Lung (tissue), 12 donors: ENCODE measurements around the gene BRAF. TPM values are rescaled to one million over a fixed set of nuclear protein-coding genes. Genes with fewer than 3 reads are reported as not detected.
A peak's percentile ranks its signal among the peaks of the same experiment; 100 is the strongest.
"Not testable (repeated sequence)": the region's sequence is repeated elsewhere in the genome, so short reads cannot be mapped to it uniquely, and the experiment has no call there.

ENCODE experiments used
- ATAC-seq: fragments of 200-7000 bp; cut with Tn5 transposase; one replicate; pipeline ENCODE4 v1.9.1; 2020; ENCODE audit warnings: moderate number of reproducible peaks; ENCODE audit not compliant: insufficient read depth, low FRiP score
- DNase-seq, 3 donors: peaks; one replicate each; pipeline ENCODE4 v3.0.0-alpha.2; 2013 to 2017
- H3K27ac ChIP-seq, 2 donors: one replicate each; pipeline ENCODE4 v1.5.1; 2013; ENCODE audit warnings: mild to moderate bottlenecking in 2 of 2, moderate library complexity in 2 of 2, control low read depth in 1 of 2, inconsistent platforms in 1 of 2, low read depth in 1 of 2, low read length in 1 of 2
- H3K27me3 ChIP-seq, 3 donors: one replicate each; pipeline ENCODE4 v1.5.1; 2013; ENCODE audit warnings: low read length in 2 of 3; ENCODE audit not compliant: control insufficient read depth in 3 of 3, insufficient read depth in 3 of 3
- H3K36me3 ChIP-seq, 4 donors: one replicate each; pipeline ENCODE4 v1.5.1; 2013; ENCODE audit warnings: low read length in 4 of 4, mild to moderate bottlenecking in 1 of 4, moderate library complexity in 1 of 4; ENCODE audit not compliant: control insufficient read depth in 4 of 4, insufficient read depth in 4 of 4
- H3K4me1 ChIP-seq, 5 donors: one replicate each; pipeline ENCODE4 v1.5.1; 2013; ENCODE audit warnings: low read length in 5 of 5, mild to moderate bottlenecking in 2 of 5, moderate library complexity in 1 of 5; ENCODE audit not compliant: control insufficient read depth in 5 of 5, insufficient read depth in 5 of 5
- H3K4me3 ChIP-seq: one replicate; pipeline ENCODE4 v1.5.1; 2013; ENCODE audit warnings: mild to moderate bottlenecking, control low read depth, moderate library complexity
- H3K9ac ChIP-seq, 2 donors: one replicate each; pipeline ENCODE4 v1.5.1; 2013; ENCODE audit warnings: low read length in 2 of 2, control low read depth in 1 of 2; ENCODE audit not compliant: insufficient read depth in 1 of 2
- H3K9me3 ChIP-seq, 4 donors: one replicate each; pipeline ENCODE4 v1.5.1; 2013; ENCODE audit warnings: low read length in 3 of 4, mild to moderate bottlenecking in 1 of 4, moderate library complexity in 1 of 4; ENCODE audit not compliant: control insufficient read depth in 4 of 4, insufficient read depth in 3 of 4
- CTCF ChIP-seq: IDR thresholded peaks from 2 replicates; pipeline ENCODE4 v1.5.1; 2012; ENCODE audit warnings: mild to moderate bottlenecking; ENCODE audit errors: control extremely low read depth, extremely low read depth
- WGBS, 2 donors: extraction: QIAGEN DNeasy Blood & Tissue Kit; methylation state at CpG; one replicate each; pipeline ENCODE4 v1.1.7; 2013; 5-methylcytosine and 5-hydroxymethylcytosine counted together
- polyA plus RNA-seq, 2 donors: library from polyadenylated mRNA; stranded (reverse); fragments of 200-250 nt; gene quantifications; one replicate each; pipeline ENCODE4 v1.2.1, GENCODE V29; 2013
- total RNA-seq, 2 donors: library from RNA; depleted of rRNA in 1 of 2; stranded (reverse); fragments of >200 nt in 1 of 2; gene quantifications; one replicate each; pipeline ENCODE4 v1.2.1, GENCODE V29; 2014 to 2021
- donor health status: control.
- donor health status: control.
- donor health status: Bipolar disorder and iron deficiency.
- donor health status: healthy.
- donor health status: DM: yes; HTN: yes; CAD: no.

BRAF gene
- total and polyA plus RNA-seq, 4 donors: 6.5 to 111 (median 22.3) TPM

GRCh38 chr7:140841166-140841715, 83.5 kb downstream of the BRAF start:
- WGBS, 2 donors: 9 to 26% methylated on average over 1 of the region's 1 CpG
- no peaks in the 10 kb centered on the region for H3K9me3 ChIP-seq
- H3K36me3 ChIP-seq: peaks cover 3 to 12% (median 3%) of the 10 kb centered on the region in 4 donors
- no peaks in the 10 kb centered on the region for H3K27me3 ChIP-seq
- no peak overlapping the region for H3K27ac ChIP-seq
- ATAC-seq (no peak), DNase-seq (peak in 1 of 3 donors; percentile 3)
- no peak for TF ChIP-seq CTCF
- no peak overlapping the region for H3K4me3 ChIP-seq
- no peak overlapping the region for H3K9ac ChIP-seq
- H3K4me1 ChIP-seq: peaks cover 0 to 2% (median 0%) of the 10 kb centered on the region in 5 donors

- no peak for TF ChIP-seq CTCF
- H3K9ac ChIP-seq: no peak overlapping the region
- H3K36me3 ChIP-seq: peaks cover 0 to 4% (median 2%) of the 10 kb centered on the region in 4 donors
- H3K4me1 ChIP-seq: peaks cover 0 to 3% (median 0%) of the 10 kb centered on the region in 5 donors
- no peak overlapping the region for H3K4me3 ChIP-seq
- H3K27ac ChIP-seq: no peak overlapping the region
- no peaks in the 10 kb centered on the region for H3K9me3 ChIP-seq
- WGBS, 2 donors: 92 to 96% methylated on average over 4 of the region's 4 CpGs
- no peaks in the 10 kb centered on the region for H3K27me3 ChIP-seq
- no peak for DNase-seq
- no peak for ATAC-seq
These were observed 93.0 kb downstream of the BRAF start for GRCh38 chr7:140831724-140832123.

- H3K4me3 ChIP-seq: no peak overlapping the region
- 95 to 98% methylated on average over 1 of the region's 1 CpG for WGBS, 2 donors
- no peaks in the 10 kb centered on the region for H3K27me3 ChIP-seq
- H3K9me3 ChIP-seq: no peaks in the 10 kb centered on the region
- no peak overlapping the region for H3K27ac ChIP-seq
- peaks cover 0 to 3% (median 0%) of the 10 kb centered on the region in 5 donors for H3K4me1 ChIP-seq
- no peak overlapping the region for H3K9ac ChIP-seq
- ATAC-seq (no peak), DNase-seq (no peak)
- peaks cover 0 to 4% (median 2%) of the 10 kb centered on the region in 4 donors for H3K36me3 ChIP-seq
- no peak for TF ChIP-seq CTCF
These were observed 95.0 kb downstream of the BRAF start for GRCh38 chr7:140829720-140830119.

DNA sequence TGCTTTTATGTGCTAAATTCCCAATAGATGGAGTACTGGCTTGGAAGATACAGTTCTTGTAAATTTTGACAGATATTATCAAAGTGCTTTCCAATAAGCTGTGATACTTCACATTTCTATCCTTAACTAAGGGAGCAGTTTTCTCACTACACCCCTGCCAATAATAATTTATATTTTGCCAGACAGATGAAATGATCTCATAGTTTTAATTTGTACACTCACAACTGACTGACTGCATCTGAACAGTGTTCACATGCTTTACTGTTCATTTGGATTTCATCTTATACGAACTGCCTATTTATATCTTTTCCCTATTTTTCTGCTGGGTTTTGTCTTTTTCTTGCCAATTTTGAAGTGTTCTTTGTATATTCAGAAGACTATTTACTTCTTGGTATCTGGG, 96.0 kb downstream of the BRAF start:
- ATAC-seq (no peak), DNase-seq (peak in 1 of 3 donors; percentile 18)
- Histone ChIP-seq H3K36me3 (peaks cover 0 to 4% (median 0%) of the 10 kb centered on the region in 4 donors), H3K27me3 (no peaks in the 10 kb centered on the region), H3K4me3 (no peak overlapping the region), H3K27ac (no peak overlapping the region), H3K9ac (no peak overlapping the region), H3K9me3 (no peaks in the 10 kb centered on the region), H3K4me1 (peaks cover 0 to 3% (median 0%) of the 10 kb centered on the region in 5 donors)
- no peak for TF ChIP-seq CTCF
- WGBS, 2 donors: 87 to 91% methylated on average over 1 of the region's 1 CpG

DNA sequence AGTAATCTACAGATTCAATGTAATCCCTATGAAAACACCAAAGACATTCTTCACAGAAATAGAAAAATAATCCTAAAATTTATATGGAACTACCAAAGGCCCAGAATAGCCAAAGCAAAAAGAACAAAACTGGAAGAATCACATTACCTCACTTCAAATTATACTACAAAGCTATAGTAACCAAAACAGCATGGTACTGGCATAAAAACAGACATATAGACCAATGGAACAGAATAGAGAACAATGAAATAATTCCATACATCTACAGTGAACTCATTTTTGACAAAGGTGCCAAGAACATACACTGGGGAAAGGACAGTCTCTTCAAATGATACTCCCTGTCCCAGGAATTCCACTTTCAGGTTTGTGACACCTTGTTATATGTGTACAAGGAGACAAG, 107.3 kb downstream of the BRAF start:
- ATAC-seq, H3K27me3 ChIP-seq, H3K4me3 ChIP-seq, DNase-seq, H3K27ac ChIP-seq, H3K9ac ChIP-seq, H3K4me1 ChIP-seq, H3K36me3 ChIP-seq, H3K9me3 ChIP-seq: not testable (repeated sequence)
